Lung microvascular endothelial cell (primary cell): ENCODE results near the gene CNBD2. TPM values are rescaled to one million over a fixed set of nuclear protein-coding genes. Genes with fewer than 3 reads are reported as not detected.
"Not testable (repeated sequence)": the region's sequence is repeated elsewhere in the genome, so short reads cannot be mapped to it uniquely, and the experiment has no call there.

ENCODE experiments used
- DNase-seq, 2 donors: peaks; one replicate each; pipeline versions ENCODE4 v3.0.0 to v3.0.0-alpha.2; 2010; ENCODE audit warnings: low read depth in 2 of 2
- total RNA-seq: library from RNA; depleted of rRNA; stranded (reverse); fragments of >200 nt; gene quantifications from 2 replicates; pipeline ENCODE4 v1.2.1, GENCODE V29; 2014

Gene CNBD2
- 3.3 and 5.6 TPM in 2 replicates for total RNA-seq

- no peak for DNase-seq
Measured at GRCh38 chr20:35967979-35968640, at the start of gene CNBD2. TSS of gene CNBD2 (plus strand) at chr20:35968590. CDS start at chr20:35968763, 173 bp downstream.

- DNase-seq: no peak
Measured at GRCh38 chr20:35920523-35920922, 47.9 kb upstream of the CNBD2 start.

DNA sequence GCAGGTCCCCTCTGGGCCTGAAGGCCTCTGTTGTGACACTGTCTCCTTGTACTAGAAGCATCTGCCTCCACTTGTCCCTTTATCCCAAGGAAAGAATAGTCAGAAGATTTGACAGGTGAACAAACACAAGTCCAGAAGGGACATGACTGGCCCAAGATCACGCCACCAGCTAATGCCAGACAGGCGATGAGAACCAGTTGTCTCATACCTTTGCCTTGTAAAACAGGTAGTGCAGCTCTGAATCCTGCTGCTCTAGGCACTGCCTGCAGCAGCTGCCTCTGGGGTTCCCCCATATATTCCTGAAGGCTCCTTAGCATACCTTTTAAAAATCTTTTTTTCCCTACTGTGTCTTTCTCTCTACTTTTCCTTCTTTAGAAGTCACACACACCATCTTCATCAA lies 39.1 kb upstream of the CNBD2 start:
- DNase-seq: no peak

DNA sequence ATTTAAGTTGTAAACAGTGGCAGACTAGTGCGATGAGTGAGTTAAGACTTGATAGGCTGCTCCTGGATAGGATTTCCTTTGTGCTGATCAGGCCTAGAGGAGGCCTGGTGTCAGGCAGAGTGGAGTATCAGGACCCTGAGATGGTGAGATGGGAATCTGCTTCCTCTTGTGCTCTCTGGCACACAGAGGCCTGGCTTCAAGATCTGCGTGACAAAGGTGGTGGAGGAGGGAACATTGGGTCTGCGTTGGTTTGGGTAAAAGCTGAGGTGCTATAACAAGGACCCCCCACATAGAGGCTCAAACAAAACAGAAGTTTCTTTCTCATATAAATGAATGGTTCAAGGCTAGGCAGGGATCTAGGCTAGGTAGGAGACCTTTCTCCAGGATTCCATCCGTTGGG lies 34.3 kb upstream of the CNBD2 start:
- DNase-seq: no peak

GRCh38 chr20:35939264-35939663 lies 29.1 kb upstream of the CNBD2 start:
- no peak for DNase-seq

- DNase-seq: no peak
Measured at GRCh38 chr20:35941620-35942019, 26.8 kb upstream of the CNBD2 start.

GRCh38 chr20:35942243-35942642 lies 26.1 kb upstream of the CNBD2 start:
- DNase-seq: no peak

- DNase-seq: peak; percentile 24 to 37
Measured at GRCh38 chr20:35947489-35947888, 20.9 kb upstream of the CNBD2 start.

DNA sequence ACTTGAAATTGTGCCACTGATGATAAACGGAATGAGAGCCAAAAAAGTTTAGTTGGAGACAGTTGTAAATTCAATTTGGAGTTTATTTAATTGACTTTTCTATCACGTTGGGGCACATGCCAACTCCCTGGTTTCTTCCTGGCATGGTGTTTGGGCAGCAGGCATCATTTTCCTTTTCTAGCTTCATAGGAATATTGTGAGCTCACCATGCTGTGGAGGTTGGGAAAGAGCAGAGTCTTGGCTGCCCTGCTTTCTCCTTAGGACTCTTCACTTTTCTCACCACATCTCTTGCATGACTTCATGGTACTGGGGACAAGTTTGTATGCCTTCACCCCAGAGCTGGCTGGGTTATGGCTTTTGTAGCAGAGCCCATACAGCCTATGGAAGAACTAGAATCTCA lies 20.5 kb upstream of the CNBD2 start:
- DNase-seq: no peak

GRCh38 chr20:35950093-35950492 lies 18.3 kb upstream of the CNBD2 start:
- DNase-seq: no peak

- DNase-seq: not testable (repeated sequence)
Measured at GRCh38 chr20:35952080-35952479, 16.3 kb upstream of the CNBD2 start.

- DNase-seq: peak; percentile 3 to 34
Measured at GRCh38 chr20:35952480-35953386, 15.7 kb upstream of the CNBD2 start.

DNA sequence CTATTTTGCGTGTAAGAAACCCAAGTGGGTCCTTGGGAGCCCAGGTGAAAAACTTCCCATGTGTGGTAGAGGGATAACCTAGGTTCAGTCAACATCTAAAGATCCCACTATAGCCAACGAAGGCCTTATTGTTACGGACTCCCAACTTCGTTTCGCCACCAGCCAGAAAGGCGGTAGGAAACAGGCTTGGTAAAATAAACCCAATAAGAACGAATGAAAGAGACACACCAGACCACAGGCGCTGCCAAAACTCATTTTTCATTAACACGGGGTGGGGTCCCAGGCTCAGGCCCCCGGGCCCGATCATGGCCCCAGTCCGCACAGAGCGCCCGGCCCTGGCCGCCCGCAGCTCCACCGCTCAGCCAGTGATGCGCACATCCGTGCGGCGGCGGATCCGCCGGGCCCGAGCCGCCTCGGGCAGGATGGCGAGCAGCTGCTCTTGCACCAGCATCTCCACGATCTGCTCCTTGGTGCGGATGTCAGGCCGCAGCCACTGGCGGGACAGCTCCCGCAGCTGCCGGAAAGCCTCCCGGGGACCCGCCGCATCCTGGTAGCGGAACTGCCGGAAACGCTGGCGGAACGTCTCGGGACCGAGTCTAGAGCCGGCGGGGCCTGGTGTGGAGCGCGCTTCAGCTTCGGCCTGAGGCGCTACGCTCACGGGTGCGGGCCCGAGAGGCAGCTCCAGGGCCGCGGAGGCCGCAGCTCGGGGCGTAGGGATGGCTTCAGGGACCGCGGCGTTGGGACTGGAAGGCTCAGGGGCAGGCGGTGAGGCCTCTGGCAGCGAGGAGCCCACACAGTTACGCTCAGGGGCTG lies 14.8 kb upstream of the CNBD2 start:
- DNase-seq: peak; percentile 71 to 72

DNA sequence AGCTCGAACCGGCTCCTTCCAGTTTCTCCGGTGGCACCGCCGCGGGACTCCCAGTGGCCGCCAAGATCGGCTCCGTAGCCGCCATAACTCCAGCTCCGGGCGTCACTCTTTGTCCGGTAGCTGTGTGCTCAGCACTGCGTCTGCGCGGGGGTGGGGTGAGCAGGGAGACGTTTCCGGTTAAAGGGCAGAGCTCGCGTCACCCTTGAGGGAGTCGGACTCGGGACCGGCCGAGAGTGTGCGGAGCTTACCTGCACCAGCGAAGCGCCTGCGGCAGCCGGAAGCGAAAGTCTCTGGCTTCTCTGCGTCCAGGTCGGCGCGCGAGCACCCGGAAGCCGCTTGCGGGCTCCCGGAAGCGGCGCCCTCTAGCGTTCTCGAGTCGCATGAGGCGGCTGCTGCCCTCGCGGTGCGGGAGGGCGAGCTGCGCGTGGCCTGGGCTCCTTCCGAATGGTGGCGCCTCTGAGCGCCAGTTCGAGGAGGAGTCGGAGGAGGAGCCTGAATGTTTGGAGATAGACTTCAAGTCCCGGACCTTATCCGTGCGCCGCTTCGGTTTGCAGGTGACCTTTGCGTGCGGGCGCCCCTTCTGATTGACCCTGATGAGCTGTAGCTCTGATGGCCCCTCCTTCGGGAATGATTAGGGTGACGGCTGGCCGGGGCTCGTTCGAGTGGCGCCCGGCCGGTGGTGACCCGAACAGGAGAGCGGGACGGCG lies 14.0 kb upstream of the CNBD2 start, which contains the start of gene SCAND1:
TSS of gene SCAND1 (minus strand) at position 303 of the 707 bp plus-strand sequence. CDS start at position 85, 218 bp downstream.
- DNase-seq: peak; percentile 96 to 97

DNA sequence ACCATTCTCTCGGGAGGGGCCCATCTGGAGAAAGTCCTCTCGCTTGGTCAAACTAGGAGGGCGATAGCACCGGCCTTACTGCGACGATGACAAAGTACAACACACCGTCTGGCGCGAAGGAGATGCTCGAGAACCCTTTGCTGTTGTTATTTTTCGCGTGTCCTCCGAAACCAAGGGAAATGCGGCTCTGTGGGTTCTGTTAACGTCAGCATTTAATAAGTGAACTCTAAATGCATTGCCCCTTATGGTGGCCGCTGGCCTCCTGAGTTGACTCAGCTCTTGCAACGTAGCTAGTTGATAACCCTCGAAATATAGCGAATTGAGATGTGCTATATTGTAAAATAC lies 13.5 kb upstream of the CNBD2 start:
- peak; percentile 38 to 50 for DNase-seq

GRCh38 chr20:35956616-35957015 lies 11.8 kb upstream of the CNBD2 start:
- no peak for DNase-seq

DNA sequence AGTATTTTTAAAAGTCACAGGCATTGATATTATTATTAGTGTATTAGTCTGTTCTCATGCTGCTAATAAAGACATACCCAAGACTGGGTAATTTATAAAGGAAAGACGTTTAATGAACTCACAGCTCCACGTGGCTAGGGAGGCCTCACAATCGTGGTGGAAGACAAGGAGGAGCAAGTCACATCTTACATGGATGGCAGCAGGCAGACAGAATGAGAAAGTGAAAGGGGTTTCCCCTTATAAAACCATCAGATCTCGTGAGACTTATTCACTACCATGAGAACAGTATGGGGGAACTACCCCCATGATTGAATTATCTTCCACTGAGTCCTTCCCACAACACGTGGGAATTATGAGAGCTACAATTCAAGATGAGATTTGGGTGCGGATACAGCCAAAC lies 9.1 kb upstream of the CNBD2 start:
- DNase-seq: not testable (repeated sequence)

DNA sequence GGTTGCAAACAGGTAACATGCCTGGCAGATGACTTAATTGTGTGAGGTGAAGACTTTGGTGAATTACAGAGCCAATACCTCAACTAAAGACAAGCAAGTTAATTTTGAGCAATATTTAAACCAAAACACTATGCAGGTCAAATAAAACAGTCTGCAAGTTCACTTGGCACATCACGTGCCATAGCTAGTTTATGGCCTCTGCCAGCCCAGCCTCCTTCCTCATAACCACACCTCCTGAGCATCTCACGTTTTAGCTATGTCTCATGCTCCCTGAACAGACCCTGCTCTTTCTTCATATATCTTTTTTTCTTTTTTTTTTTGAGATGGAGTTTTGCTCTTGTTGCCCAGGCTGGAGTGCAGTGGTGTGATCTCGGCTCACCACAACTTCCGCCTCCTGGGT lies 4.5 kb upstream of the CNBD2 start:
- DNase-seq: no peak

DNA sequence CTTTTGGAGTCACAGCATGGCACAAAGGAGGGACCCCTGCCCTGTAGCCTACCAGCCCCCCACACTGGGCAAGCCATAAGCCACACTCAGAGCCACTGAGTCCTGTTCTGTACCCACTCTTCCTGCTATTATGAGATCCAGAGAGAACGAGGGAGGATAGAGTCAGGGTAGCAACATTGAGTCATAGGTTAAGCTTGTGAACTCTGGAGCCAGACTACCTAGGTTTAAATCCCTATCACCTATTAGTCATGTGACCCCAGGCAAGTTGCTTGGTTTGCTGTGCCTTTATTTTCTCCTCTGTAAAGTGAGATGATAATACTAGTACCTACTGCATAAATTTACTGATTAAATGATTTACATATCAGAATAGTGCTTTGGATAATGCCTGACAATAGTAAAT lies 540 bp downstream of the CNBD2 start:
- no peak for DNase-seq

- no peak for DNase-seq
Measured at GRCh38 chr20:35971981-35972380, 3.6 kb downstream of the CNBD2 start.

DNA sequence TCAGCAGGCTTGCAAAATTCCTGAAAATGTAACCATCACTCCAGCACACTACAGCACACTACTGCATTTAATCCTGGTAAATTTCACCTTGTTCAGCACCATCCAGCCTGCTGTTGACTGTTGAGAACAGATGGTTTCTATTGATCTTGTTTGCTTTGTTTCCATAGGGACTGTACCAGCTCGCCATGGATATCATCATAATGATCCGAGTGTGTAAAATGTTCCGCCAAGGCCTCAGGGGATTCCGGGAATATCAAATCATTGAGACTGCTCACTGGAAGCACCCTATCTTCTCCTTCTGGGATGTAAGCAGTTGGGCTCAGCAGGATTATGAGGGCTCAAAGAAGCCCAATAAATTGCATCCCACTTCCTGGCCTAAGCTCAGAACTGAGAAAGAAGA lies 4.1 kb downstream of the CNBD2 start:
- no peak for DNase-seq
